Smooth muscle cell (in vitro differentiated cells): ENCODE data around the gene NT5DC3. TPM values are rescaled to one million over a fixed set of nuclear protein-coding genes. Genes with fewer than 3 reads are reported as not detected.
"Not testable (repeated sequence)": the region's sequence is repeated elsewhere in the genome, so short reads cannot be mapped to it uniquely, and the experiment has no call there.

Experiments
- DNase-seq: peaks from one replicate; lab custom pipeline; 2025; ENCODE audit not compliant: unreplicated experiment; lab: John Stamatoyannopoulos, UW
- H2AFZ ChIP-seq: fragments of 200-600 bp; sonication (generic); 2 replicates; pipeline ENCODE4 v1.6.0; 2016; ENCODE audit warnings: antibody characterized with exemption, low read depth, mild to moderate bottlenecking
- H3F3A ChIP-seq: fragments of 200-600 bp; sonication (generic); 2 replicates; pipeline ENCODE4 v1.6.0; 2017; ENCODE audit warnings: antibody characterized with exemption, low read depth
- H3K27ac ChIP-seq: fragments of 200-600 bp; sonication (generic); 2 replicates; pipeline ENCODE4 v1.5.1; 2016; ENCODE audit warnings: low read depth, mild to moderate bottlenecking
- H3K27me3 ChIP-seq: fragments of 200-600 bp; sonication (generic); 2 replicates; pipeline ENCODE4 v1.6.1; 2016; ENCODE audit warnings: low read depth, mild to moderate bottlenecking
- H3K36me3 ChIP-seq: fragments of 200-600 bp; sonication (generic); 2 replicates; pipeline ENCODE4 v1.5.1; 2016; ENCODE audit warnings: low read depth
- H3K4me1 ChIP-seq: fragments of 200-600 bp; sonication (generic); 2 replicates; pipeline ENCODE4 v1.5.1; 2016; ENCODE audit warnings: low read depth
- H3K4me2 ChIP-seq: fragments of 200-600 bp; sonication (generic); 2 replicates; pipeline ENCODE4 v1.6.0; 2016; ENCODE audit warnings: mild to moderate bottlenecking
- H3K4me3 ChIP-seq: fragments of 200-600 bp; sonication (generic); 2 replicates; pipeline ENCODE4 v1.5.1; 2016; ENCODE audit warnings: mild to moderate bottlenecking
- H3K79me2 ChIP-seq: fragments of 200-600 bp; sonication (generic); 2 replicates; pipeline ENCODE4 v1.6.0; 2016; ENCODE audit warnings: low read depth, mild to moderate bottlenecking
- H3K9ac ChIP-seq: fragments of 200-600 bp; sonication (generic); 2 replicates; pipeline ENCODE4 v1.6.0; 2016; ENCODE audit warnings: low read depth
- H3K9me3 ChIP-seq: fragments of 200-600 bp; sonication (generic); replicated peaks from 2 replicates; pipeline ENCODE4 v1.5.1; 2016; ENCODE audit warnings: low read depth
- H4K20me1 ChIP-seq: fragments of 200-600 bp; sonication (generic); 2 replicates; pipeline ENCODE4 v1.6.0; 2016; ENCODE audit warnings: low read depth
- WGBS: methylation state at CpG from one replicate; pipeline ENCODE4 v1.1.7; 2016; ENCODE audit warnings: low lambda C conversion rate; 5-methylcytosine and 5-hydroxymethylcytosine counted together
- polyA plus RNA-seq: library from polyadenylated mRNA; unstranded; fragments of >200 nt; fragmentation: Nextera tagmentation; extraction: Ambion mirVana; gene quantifications from 2 replicates; pipeline ENCODE4 v1.2.1, GENCODE V29; 2016
- total RNA-seq: library from RNA; depleted of rRNA; stranded (reverse); fragments of >200 nt; gene quantifications from 2 replicates; pipeline ENCODE4 v1.2.3, GENCODE V29; 2014
- TF ChIP-seq, protein P1 (sequence below): fragments of 200-600 bp; sonication (generic); IDR thresholded peaks from 2 replicates; pipeline ENCODE4 v1.5.1; 2017; ENCODE audit warnings: borderline replicate concordance, mild to moderate bottlenecking, antibody characterized with exemption; ENCODE audit not compliant: insufficient read depth, poor library complexity, severe bottlenecking

NT5DC3 gene
- total and polyA plus RNA-seq, 2 experiments from 2014 or later: 0.57 to 1.4 TPM

DNA sequence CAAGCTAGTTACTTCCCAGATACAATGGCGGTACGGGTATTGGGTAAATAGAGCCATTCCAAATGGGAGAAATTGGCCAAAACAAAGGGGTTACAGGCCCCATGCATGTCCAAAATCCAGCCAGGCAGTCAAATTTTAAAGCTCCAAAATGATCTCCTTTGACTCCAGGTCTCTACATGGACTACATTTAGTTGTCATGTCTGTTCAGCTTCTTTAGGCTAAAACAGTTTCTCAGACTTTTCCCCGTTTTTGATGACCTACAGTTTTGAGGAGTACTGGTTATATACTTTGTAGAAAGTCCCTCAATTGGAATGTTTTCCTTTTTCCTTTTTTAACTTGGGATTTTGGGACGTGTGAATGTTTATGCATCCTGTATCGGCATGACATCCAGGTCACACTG lies 4.7 kb downstream of the NT5DC3 start:
- Histone ChIP-seq H3K27ac (no peak overlapping the region), H4K20me1 (peaks cover 12% of the 10 kb centered on the region), H2AFZ (no peak overlapping the region), H3K36me3 (no peaks in the 10 kb centered on the region), H3K9ac (no peak overlapping the region), H3K79me2 (peaks cover 13% of the 10 kb centered on the region), H3K9me3 (no peaks in the 10 kb centered on the region), H3K4me3 (no peak overlapping the region), H3K4me1 (peaks cover 14% of the 10 kb centered on the region), H3K4me2 (no peak overlapping the region), H3F3A (peaks cover 13% of the 10 kb centered on the region), H3K27me3 (no peaks in the 10 kb centered on the region)
- no peak for DNase-seq
- TF ChIP-seq, protein P1, sequence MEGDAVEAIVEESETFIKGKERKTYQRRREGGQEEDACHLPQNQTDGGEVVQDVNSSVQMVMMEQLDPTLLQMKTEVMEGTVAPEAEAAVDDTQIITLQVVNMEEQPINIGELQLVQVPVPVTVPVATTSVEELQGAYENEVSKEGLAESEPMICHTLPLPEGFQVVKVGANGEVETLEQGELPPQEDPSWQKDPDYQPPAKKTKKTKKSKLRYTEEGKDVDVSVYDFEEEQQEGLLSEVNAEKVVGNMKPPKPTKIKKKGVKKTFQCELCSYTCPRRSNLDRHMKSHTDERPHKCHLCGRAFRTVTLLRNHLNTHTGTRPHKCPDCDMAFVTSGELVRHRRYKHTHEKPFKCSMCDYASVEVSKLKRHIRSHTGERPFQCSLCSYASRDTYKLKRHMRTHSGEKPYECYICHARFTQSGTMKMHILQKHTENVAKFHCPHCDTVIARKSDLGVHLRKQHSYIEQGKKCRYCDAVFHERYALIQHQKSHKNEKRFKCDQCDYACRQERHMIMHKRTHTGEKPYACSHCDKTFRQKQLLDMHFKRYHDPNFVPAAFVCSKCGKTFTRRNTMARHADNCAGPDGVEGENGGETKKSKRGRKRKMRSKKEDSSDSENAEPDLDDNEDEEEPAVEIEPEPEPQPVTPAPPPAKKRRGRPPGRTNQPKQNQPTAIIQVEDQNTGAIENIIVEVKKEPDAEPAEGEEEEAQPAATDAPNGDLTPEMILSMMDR: no peak
- WGBS: 75% methylated on average over 5 of the region's 5 CpGs

DNA sequence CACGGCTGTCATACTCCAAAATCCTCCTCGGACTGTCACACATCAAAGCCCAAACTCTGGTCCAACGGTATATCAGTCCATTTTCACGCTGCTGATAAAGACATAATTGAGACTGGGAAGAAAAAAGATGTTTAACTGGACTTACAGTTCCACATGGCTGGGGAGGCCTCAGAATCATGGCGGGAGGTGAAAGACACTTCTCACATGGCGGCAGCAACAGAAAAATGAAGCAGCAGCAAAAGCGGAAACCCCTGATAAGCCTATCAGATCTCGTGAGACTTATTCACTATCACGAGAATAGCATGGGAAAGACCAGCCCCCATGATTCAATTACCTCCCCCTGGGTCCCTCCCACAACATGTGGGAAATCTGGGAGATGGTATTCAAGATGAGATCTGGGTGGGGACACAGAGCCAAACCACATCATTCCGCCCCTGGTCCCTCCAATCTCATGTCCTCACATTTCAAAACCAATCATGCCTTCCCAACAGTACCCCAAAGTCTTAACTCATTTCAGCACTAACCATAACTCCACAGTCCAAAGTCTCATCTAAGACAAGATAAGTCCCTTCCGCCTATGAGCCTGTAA lies 5.2 kb downstream of the NT5DC3 start:
- not testable (repeated sequence) for H3K4me3 ChIP-seq, H3K9me3 ChIP-seq, H3K27ac ChIP-seq, H2AFZ ChIP-seq, H3K36me3 ChIP-seq, H3K4me2 ChIP-seq, DNase-seq, H3K27me3 ChIP-seq, H3K9ac ChIP-seq
- peaks cover 16% of the 10 kb centered on the region for H3K79me2 ChIP-seq
- 90% methylated on average over 11 of the region's 11 CpGs for WGBS
- H4K20me1 ChIP-seq: peaks cover 12% of the 10 kb centered on the region
- peaks cover 14% of the 10 kb centered on the region for H3K4me1 ChIP-seq
- peaks cover 13% of the 10 kb centered on the region for H3F3A ChIP-seq

DNA sequence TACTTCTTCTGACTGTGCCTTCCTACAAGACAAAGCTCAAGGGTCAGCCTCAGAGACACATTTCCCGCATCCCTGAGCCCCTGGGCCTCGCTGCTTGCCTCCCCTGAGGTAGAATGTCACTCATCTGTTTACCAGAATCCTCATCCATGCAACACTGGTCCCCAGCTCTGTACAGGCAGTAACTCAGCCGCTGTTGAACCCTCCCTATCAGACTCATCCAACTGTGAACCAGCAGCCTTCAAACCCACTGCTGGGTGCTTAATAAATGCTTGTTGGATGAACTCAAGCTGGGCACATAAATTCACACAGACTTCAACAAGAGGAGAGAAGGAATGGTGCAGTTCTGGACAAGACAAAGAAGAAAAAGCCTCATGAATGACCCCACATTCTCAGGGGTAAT lies 6.1 kb downstream of the NT5DC3 start:
- Histone ChIP-seq H2AFZ (no peak overlapping the region), H3F3A (peaks cover 13% of the 10 kb centered on the region), H3K4me3 (no peak overlapping the region), H3K9me3 (no peaks in the 10 kb centered on the region), H3K79me2 (peaks cover 16% of the 10 kb centered on the region), H3K4me2 (no peak overlapping the region), H4K20me1 (peaks cover 12% of the 10 kb centered on the region), H3K27ac (no peak overlapping the region), H3K36me3 (no peaks in the 10 kb centered on the region), H3K27me3 (no peaks in the 10 kb centered on the region), H3K4me1 (peaks cover 14% of the 10 kb centered on the region), H3K9ac (no peak overlapping the region)
- no peak for DNase-seq
- TF ChIP-seq, protein P1: no peak
- 90% methylated on average over 3 of the region's 3 CpGs for whole genome bisulfite sequencing

DNA sequence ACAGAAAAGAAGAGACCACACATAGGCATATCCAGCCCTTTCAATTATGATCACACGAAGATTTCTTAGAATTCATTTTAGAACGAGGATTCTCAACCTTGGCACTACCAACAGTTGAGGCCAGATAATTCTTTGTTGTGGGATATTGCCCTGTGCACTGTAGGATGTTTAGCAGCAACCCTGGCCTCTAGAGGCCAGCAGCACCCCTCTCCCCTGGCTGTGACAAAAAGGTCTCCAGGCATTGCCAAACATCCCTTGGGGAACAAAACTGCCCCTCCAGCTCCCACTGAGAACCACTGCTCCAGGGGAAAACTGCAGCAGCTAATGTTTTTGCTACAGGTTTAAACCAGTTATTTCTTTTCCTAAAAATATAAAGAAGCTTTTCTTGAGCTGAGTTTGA lies 7.1 kb downstream of the NT5DC3 start:
- Histone ChIP-seq H3K27ac (peak overlapping the region; percentile 40), H2AFZ (no peak overlapping the region), H3K4me3 (no peak overlapping the region), H3K79me2 (peaks cover 23% of the 10 kb centered on the region), H3F3A (peaks cover 13% of the 10 kb centered on the region), H3K27me3 (no peaks in the 10 kb centered on the region), H3K9ac (no peak overlapping the region), H4K20me1 (peaks cover 12% of the 10 kb centered on the region), H3K4me1 (peaks cover 14% of the 10 kb centered on the region), H3K9me3 (no peaks in the 10 kb centered on the region), H3K4me2 (peak overlapping the region; percentile 47), H3K36me3 (no peaks in the 10 kb centered on the region)
- TF ChIP-seq, protein P1: no peak
- DNase-seq: no peak
- 83% methylated on average over 2 of the region's 2 CpGs for WGBS
